Epithelial cell of proximal tubule (primary cell): Measurements from ENCODE around the gene RARB. TPM values are rescaled to one million over a fixed set of nuclear protein-coding genes. Genes with fewer than 3 reads are reported as not detected.

ENCODE experiments used
- DNase-seq: peaks from one replicate; pipeline ENCODE4 v3.0.0-alpha.2; 2011; ENCODE audit warnings: low read depth
- H3K4me3 ChIP-seq: 2 replicates; pipeline ENCODE4 v1.5.1; 2011; ENCODE audit warnings: low read depth, mild to moderate bottlenecking, low read length
- total RNA-seq: library from RNA; depleted of rRNA; stranded (reverse); fragments of >200 nt; gene quantifications from 2 replicates; pipeline ENCODE4 v1.2.3, GENCODE V29; 2015
- TF ChIP-seq, protein P1 (sequence below): conservative IDR thresholded peaks from 2 replicates; pipeline ENCODE4 v1.5.1; 2012; ENCODE audit warnings: low read depth, mild to moderate bottlenecking, low read length

The RARB gene
- total RNA-seq, 1 donor from 2014 or later, result 4.6 TPM

DNA sequence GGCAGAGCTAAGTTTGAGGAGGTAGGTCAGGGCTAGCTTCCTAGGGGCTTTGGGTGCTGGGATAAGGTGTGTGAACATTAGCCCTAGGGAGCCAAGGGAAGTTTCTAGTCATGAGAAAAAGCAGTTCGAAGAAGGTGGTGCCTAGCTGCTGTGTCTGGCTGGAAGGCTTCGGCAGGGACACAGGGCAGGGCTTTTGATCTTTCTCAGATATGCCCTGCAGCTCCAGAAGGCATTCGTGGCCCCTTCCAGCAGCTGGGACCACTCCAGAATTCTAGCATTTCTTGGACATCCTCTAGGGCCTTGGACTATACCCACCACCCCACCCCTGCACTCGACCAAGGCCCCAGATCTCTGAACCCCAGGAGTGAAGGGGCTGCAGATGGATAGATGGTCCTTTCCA is 148.1 kb downstream of the RARB start:
- no peak for DNase-seq
- no peak overlapping the region for H3K4me3 ChIP-seq
- TF ChIP-seq, protein P1, sequence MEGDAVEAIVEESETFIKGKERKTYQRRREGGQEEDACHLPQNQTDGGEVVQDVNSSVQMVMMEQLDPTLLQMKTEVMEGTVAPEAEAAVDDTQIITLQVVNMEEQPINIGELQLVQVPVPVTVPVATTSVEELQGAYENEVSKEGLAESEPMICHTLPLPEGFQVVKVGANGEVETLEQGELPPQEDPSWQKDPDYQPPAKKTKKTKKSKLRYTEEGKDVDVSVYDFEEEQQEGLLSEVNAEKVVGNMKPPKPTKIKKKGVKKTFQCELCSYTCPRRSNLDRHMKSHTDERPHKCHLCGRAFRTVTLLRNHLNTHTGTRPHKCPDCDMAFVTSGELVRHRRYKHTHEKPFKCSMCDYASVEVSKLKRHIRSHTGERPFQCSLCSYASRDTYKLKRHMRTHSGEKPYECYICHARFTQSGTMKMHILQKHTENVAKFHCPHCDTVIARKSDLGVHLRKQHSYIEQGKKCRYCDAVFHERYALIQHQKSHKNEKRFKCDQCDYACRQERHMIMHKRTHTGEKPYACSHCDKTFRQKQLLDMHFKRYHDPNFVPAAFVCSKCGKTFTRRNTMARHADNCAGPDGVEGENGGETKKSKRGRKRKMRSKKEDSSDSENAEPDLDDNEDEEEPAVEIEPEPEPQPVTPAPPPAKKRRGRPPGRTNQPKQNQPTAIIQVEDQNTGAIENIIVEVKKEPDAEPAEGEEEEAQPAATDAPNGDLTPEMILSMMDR, result no peak

DNA sequence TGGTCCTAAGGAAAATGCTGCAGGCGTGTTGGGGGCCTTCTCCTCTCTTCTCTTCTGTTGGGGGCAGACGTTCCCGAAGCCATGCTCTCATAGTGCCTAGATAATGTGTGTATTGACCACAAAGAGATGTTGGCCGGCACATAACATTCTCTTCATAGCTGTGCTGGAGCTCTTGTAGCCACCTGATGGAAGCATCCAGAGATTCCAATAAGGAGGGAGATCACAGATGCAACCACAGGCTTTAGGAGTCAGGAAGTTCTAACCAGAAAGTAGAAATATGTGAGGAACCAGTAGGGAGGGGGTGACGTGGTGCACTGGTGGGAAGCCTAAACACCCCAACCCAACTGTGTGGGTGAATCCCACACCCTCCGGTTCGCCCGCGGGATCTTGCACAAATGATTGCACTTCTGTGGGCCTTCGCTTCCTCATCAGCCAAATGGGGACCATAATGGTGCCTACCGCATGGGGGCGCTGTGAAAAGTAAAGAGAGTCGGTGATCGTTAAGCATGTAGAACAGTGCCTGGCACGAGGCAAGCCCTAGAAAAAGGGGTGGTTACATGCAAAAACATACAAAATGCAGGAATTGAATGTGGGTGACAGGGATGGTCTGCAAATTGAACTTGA is 148.9 kb downstream of the RARB start:
- H3K4me3 ChIP-seq, result no peak overlapping the region
- TF ChIP-seq, protein P1, result no peak
- DNase-seq, result no peak

DNA sequence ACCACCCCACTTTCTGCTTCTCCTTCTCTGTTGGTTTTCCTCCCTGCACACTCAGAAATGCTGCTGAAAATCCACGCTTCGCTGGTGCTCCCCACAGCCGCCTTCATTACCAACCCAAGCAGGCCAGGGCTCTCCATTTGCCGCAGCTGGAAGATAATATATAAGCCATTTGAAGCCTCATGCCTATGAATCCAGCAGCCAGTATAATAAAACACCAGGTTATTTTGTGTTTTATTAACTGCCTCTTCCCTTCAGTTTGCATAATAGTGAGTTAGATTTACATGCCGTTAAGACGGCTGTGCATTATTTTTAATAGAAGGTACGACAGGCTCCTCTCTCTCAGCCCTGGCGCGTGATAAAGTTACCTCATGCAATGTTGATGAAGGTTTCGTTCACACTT is 150.0 kb downstream of the RARB start:
- no peak for DNase-seq
- no peak overlapping the region for H3K4me3 ChIP-seq
- TF ChIP-seq, protein P1, result no peak

DNA sequence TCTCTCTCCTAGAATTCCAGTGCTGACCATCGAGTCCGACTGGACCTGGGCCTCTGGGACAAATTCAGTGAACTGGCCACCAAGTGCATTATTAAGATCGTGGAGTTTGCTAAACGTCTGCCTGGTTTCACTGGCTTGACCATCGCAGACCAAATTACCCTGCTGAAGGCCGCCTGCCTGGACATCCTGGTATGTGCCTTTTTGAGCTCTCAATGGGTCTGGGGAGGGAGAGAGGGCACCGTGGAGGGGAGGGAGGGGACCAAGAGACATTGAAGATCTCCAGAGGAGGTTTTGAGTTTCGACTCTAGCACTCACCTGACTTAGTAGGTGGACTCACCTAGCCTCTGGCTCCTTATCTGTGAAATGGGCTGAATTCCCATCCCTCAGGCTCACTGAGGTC is 152.5 kb downstream of the RARB start:
- TF ChIP-seq, protein P1, result no peak
- no peak for DNase-seq
- no peak overlapping the region for H3K4me3 ChIP-seq

DNA sequence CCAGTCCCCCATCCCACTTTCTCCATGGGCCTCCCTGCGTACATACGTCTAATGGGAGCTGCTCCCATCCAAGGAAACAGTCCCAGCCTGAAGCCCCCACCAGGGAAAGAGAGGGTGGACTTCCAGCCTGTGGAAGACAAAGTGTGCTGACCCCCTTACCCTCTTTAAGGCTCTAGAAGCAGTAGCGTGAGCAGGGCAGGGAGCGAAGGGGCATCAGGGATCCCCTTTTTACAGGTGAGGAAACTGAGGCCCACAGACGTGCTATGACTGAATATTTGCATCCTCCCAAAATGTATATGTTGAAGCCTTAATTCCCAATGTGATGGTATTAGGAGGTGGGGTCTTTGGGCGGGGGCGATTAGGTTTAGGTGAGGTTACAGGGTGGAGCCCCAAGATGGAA is 153.3 kb downstream of the RARB start:
- TF ChIP-seq, protein P1, result no peak
- DNase-seq, result no peak
- H3K4me3 ChIP-seq, result no peak overlapping the region

DNA sequence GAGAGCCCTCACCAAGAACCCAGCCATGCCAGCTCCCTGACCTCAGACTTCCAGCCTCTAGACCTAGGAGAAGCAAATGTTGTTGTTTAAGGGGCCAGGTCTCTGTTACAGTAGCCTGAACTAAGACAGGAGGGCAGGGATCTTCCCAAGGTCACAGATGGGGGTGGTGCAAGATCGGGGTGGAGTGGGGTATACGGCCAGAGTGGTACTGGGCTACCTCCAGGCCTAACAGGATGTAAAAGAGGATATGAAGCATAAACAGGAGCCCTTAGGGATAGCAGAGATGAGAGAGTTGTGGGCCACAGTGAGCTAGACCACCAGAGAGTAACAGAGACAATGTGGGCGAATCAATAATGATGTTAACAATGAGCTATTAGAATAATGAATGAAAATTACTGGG is 153.8 kb downstream of the RARB start:
- TF ChIP-seq, protein P1, result no peak
- no peak overlapping the region for H3K4me3 ChIP-seq

DNA sequence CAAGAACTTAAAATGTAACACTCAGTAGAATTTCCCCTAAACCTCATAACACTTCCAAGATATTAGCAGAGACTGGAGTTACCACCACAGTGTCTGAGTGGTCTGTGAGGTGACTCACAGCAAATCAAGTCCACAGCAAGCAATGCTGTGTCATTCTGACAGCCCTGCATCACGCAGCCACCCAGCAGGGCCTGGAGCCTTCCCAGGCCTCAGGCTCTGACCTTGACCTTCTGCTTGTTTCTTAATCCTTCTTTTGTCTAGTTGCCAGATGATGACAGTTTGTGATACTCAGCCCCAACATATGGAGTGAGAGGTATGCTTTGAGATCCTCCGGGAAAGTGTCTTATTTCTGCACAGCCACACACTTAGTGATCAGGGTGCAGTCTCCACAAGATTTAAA is 154.2 kb downstream of the RARB start:
- TF ChIP-seq, protein P1, result no peak
- H3K4me3 ChIP-seq, result no peak overlapping the region
- DNase-seq, result no peak

More for the DNA sequence above, 153.8 kb downstream of the RARB start:
- DNase-seq, result no peak
